HG02759 (cell line): Measurements from ENCODE around the gene SCTR.

ENCODE experiments used
- ATAC-seq: cut with Tn5 transposase; IDR thresholded peaks from one replicate; pipeline ENCODE4 v1.9.1; 2021; ENCODE audit warnings: mild to moderate bottlenecking, moderate library complexity; ENCODE audit not compliant: unreplicated experiment

Gene SCTR

GRCh38 chr2:119449521-119449920 is 74.8 kb downstream of the SCTR start:
- no peak for ATAC-seq

- ATAC-seq = no peak
These were observed 75.7 kb downstream of the SCTR start for GRCh38 chr2:119448427-119449141.

GRCh38 chr2:119446037-119446436 is 78.2 kb downstream of the SCTR start:
- ATAC-seq = no peak

- no peak for ATAC-seq
These were observed 81.4 kb downstream of the SCTR start for GRCh38 chr2:119442850-119443249.

- ATAC-seq = no peak
These were observed 82.1 kb downstream of the SCTR start for GRCh38 chr2:119442226-119442619.

- no peak for ATAC-seq
These were observed 82.7 kb downstream of the SCTR start for GRCh38 chr2:119441376-119442225.

- ATAC-seq = no peak
These were observed 83.4 kb downstream of the SCTR start for GRCh38 chr2:119440873-119441272.

GRCh38 chr2:119440501-119440870 is 83.8 kb downstream of the SCTR start:
- ATAC-seq = no peak

- no peak for ATAC-seq
These were observed 84.4 kb downstream of the SCTR start for GRCh38 chr2:119439574-119440500.

- ATAC-seq = no peak
These were observed 85.5 kb downstream of the SCTR start for GRCh38 chr2:119438726-119439284.

- no peak for ATAC-seq
These were observed 86.1 kb downstream of the SCTR start for GRCh38 chr2:119438128-119438656.

GRCh38 chr2:119436993-119437772 is 87.1 kb downstream of the SCTR start:
- no peak for ATAC-seq

- no peak for ATAC-seq
These were observed 88.4 kb downstream of the SCTR start for GRCh38 chr2:119435953-119436297.

GRCh38 chr2:119435081-119435952 is 89.0 kb downstream of the SCTR start:
- ATAC-seq = no peak

GRCh38 chr2:119434664-119435063 is 89.6 kb downstream of the SCTR start:
- ATAC-seq = no peak

- ATAC-seq = no peak
These were observed 90.5 kb downstream of the SCTR start for GRCh38 chr2:119433636-119434327.

- ATAC-seq = no peak
These were observed 91.3 kb downstream of the SCTR start for GRCh38 chr2:119432851-119433522.
